Activated T-helper 1 cell treated with Interleukin-2 at 50 U/mL for 16 hours (primary cell): ENCODE data around the gene CENPM.

Experiments used
- DNase-seq: peaks from one replicate; pipeline ENCODE4 v3.0.0-alpha.2; 2020; ENCODE audit warnings: low read depth

The CENPM gene

GRCh38 chr22:41913842-41914534, 33.0 kb downstream of the CENPM start:
- DNase-seq: no peak

- DNase-seq: no peak
Observed at GRCh38 chr22:41913040-41913719, 33.8 kb downstream of the CENPM start.

GRCh38 chr22:41912338-41913039, 34.5 kb downstream of the CENPM start:
- DNase-seq: no peak

DNA sequence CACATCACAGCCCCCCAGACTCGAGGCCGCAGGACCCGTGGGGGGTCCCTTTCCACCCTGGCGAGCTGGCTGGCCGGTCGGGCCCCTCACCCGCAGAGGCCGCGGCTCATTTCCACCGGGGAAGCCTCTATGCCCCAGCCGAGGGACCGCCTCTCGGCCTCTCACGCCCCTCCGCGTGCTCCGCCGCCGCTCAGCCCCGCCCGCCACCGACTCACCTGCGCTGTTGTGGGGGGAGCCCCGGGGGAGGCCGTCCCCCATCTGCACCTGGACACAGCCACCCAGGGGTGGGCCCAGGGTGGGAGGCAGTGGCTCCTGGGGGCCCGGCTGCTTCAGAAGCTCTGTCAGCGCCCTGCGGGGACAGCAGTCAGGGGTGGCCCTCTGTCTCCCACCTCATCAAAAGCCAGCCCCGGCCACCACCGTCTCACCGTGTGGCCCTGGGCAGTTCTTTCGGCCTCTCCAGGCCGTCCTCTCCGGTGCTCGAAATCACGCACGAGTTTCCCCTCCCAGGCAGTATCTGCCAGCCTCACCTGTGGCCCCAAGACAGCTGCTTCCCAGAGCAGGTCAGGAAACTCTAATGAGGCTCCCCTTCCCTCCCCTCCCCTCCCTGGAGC, 35.8 kb downstream of the CENPM start:
- DNase-seq: no peak

GRCh38 chr22:41910050-41911000, 36.6 kb downstream of the CENPM start:
- no peak for DNase-seq

- no peak for DNase-seq
Observed at GRCh38 chr22:41909310-41910049, 37.5 kb downstream of the CENPM start.

- no peak for DNase-seq
Observed at GRCh38 chr22:41908411-41909309, 38.3 kb downstream of the CENPM start.

- no peak for DNase-seq
Observed at GRCh38 chr22:41907436-41908401, 39.2 kb downstream of the CENPM start.

DNA sequence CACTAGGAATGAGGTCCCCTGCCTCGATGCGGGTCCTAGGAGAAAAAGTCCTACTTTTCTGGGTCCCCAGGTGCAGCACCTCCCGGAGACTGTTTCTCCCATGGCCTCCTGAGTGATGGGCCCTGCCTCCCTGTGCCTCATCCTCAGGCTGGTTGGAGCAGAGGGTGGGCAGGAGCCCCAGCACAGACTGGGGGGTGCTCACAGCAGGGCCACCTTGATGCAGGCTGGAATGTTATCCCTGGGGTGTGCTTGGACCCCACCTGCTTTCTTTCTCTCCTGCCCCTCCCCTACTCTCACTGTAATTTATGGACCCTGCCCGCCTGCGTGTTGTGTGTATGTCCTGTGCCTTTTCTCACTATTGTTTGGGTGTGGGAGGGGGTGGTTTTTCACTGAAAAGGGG, 40.1 kb downstream of the CENPM start:
- DNase-seq: no peak

- no peak for DNase-seq
Observed at GRCh38 chr22:41905411-41906202, 41.3 kb downstream of the CENPM start.

DNA sequence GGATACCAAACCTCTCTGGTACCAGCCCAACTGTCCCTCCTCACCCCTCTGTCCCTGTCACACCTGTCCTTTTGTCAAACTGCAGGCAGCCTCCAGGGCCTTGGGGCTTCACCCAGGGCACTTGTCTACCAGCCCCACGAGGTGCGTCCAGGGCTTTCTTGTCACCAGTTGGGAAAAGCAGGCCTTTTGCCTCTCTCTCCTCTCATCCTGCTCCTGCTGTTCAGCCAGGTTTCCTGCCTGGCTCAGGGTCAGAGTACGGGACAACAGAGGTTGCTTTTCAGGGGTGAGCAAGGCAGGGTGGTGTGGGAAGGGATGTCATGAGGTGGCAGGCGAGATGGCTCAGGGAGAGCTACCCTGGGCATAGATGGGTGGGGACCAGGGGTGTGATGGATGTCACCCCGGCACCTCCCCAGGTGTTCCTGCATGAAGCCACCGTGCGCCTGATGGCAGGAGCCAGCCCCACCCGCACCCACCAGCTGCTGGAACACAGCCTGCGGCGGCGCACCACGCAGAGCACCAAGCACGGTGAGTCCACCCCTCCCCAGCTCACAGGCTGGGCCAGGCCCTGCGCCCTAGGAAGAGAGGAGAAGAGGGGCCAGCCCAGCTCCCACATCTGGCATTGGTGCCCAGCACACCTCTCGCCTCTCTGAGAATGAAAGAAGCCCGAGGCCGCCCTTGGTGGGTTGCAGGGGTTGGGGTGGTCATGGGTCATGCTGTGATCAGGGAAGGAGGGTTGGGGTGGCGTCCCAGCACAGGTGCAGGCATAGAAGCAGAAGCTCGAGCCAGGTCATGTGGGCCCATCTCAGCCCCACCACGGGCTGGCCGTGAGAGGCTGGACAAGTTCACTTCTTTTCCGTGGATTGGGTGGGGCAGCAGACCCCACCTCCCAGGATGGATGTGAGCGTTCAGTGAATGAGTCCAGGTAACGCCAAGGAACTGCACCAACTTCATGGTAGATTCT, 42.2 kb downstream of the CENPM start:
- no peak for DNase-seq

GRCh38 chr22:41902932-41903421, 44.0 kb downstream of the CENPM start:
- DNase-seq: no peak

DNA sequence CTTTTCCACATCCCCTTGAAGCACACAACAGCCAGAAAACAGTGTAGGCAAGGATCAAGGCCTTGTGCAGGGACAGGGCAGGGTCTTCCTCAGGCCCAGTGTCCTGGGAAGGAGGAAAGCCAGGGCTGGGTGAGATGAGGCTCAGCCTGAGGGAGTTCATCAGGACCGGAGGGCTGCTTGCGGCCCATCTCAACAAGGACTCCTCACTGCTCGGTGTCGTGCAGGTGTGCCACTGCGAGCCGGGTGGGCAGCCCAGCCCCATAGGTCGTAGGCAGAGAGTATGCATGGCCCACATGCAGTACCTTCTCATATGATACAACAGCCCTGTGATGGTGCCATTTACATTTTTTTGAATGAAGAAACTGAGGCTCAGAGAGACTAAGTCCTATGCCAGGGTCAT, 44.9 kb downstream of the CENPM start:
- no peak for DNase-seq

DNA sequence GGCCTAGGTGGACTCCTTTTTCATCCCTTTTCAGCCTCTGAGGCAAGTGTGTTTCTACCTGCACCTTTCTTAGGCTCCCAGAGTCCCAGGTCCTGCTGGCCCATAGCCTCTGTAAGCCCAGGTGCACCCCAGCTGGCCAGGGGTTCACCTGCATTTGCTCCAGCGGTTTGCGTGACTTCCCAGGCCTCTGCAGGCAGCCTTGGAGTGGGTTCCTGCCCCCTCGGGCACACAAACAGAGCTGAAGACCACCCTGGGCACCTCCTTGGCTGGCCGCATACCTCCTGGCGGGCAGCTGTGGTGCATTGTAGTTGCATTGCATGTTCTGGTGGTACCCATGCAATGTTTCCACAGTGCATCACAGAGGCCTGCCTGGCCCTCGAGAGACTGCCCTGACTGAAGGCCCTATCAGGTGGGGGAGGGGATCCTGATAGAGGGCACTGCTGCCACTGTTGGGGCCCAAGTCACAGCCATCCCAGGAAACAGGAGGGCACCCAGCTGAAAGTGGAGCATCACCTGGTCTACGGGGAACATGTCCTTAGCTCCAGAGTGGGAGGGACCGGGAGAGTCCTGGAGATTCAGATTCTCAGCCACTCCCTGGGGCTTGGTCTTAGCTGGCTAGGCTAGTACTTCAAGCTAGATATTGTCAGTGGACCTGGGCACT, 46.2 kb downstream of the CENPM start:
- no peak for DNase-seq

GRCh38 chr22:41899992-41900651, 46.8 kb downstream of the CENPM start:
- no peak for DNase-seq
